ENCODE measurements around the gene AMMECR1.
"Not testable (repeated sequence)": the region's sequence is repeated elsewhere in the genome, so short reads cannot be mapped to it uniquely, and the experiment has no call there.

AMMECR1 gene

DNA sequence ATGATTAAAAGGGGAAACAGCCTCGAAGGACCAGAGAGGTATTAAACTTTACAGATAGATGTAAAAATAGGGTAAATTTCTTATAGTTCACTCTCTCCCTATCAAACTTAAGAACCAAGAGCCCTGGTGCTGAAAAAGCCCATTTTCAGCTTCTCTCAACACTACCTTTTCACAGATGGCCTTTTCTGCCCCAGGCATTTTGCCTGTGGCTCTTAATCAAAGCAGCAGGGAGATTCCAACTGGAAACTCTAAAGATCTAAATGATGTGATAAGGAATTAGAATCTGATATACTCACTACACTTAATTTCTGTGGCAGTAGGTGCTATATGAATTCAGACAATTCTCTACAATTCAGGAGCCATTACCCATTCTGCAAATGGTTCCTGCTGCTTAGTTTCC lies 60.0 kb downstream of the AMMECR1 start:
- no peak for DNase-seq (ENCODE audit: low spot score)

DNA sequence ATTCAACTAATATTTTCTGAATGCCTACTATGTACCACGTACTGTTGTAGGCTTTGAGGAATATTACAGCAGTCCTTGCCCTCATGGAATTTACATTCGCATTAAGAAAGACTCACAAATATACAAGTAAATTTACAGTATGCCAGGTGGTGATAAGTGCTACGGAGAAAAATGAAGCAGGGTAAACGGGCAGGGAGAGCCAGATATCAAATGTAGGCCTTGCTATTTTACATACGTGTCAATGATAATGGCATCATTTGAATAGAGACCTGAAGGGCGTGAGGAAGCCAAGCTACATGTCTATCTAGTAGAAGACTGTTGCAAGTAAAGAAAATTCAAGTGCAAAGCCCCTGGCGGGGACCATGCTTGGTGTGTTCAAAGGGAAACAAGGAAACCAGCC lies 65.2 kb downstream of the AMMECR1 start:
- no peak for DNase-seq (ENCODE audit: low spot score)

DNA sequence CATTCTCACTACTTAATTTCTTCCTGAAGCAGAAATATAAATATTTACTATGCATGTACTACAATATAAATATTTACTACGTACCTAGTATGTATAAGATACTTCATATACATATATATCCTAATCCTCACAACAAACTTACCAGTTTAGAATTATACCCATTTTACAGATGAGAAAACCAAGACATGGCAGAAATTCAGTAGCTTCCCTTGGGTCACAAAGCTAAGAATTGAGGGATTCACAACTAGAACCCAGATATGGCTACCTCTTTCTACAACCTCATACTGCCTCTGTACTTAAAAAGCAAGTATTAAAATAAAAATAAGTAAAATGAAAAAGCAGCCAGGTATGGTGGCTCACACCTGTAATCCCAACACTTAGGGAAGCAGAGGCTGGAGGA lies 65.9 kb downstream of the AMMECR1 start:
- no peak for DNase-seq (ENCODE audit: low spot score)

DNA sequence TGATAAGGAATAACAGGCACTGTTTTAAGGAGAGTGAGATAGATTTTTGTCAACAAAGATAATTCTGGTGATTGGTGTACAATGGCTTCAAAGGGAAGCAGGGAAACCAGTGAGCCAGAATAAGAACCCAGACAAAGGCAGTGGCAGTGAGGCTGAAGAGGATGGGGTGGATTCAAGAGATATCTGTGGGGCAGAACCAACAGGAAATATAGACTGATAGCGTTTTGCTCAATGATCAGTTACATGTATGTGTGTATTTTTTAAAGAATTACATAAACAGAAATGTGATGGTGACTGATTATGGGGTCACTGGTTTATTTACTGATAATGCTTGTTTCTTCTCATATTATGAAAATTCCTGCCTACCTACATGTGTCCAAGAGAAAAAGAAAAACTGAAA lies 66.4 kb downstream of the AMMECR1 start:
- no peak for DNase-seq (ENCODE audit: low spot score)

DNA sequence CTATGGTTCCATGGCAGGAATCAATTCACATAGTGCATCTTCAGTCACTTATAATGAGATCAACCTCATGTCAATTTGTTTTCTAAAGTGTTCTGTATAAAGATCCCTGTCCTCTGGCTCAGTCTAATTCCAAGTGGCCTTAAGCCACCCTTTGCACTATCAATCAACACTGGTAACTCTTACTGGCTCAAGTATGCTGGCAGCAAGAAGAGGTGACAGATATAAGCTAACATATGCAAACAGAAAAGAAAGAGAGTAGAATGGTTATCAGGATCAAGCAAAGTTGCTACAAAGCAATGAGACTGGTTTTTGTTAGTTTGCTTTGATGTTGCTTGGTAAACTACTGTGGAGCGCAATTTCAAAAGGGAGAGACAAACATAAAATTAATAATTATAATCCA lies 67.0 kb downstream of the AMMECR1 start:
- no peak for DNase-seq (ENCODE audit: low spot score)

DNA sequence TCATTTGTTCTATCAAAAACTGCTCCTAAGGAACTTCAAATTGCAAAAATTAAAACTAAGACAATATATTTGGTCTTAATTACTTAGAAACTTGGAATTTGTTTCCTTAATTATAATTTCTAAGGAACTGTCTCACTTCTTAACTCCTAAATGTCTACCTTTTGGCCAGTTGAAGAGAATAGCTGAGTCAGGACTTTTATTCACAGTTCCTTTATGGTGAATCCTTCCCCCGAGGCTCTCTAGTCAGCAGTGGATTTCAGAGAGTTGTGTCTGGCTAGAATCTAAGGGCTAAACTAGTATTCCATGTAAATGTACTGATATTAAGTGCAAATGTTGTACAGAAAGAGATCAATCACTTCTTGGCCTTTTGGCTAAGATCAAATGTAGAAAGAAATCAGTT lies 69.3 kb downstream of the AMMECR1 start:
- DNase-seq (ENCODE audit: low spot score): no peak

DNA sequence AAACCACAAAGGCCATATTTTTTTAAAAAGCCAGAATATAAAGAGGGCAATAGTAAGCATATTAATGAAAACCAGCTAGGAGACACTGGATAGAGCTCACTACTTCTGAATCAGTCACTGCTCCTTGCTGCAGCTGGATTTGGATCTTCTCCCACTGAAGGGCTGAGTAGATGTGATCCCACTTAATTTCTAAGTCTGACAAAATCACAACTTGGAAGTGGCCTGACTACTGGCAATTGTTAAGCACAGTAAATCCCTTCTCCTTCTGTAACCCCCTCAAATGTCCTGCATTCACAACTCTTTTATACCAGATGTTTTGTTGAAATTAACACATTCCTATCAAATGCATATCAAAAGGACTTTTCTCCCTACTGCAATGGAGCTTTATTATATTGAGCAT lies 72.9 kb downstream of the AMMECR1 start:
- DNase-seq (ENCODE audit: low spot score): no peak

DNA sequence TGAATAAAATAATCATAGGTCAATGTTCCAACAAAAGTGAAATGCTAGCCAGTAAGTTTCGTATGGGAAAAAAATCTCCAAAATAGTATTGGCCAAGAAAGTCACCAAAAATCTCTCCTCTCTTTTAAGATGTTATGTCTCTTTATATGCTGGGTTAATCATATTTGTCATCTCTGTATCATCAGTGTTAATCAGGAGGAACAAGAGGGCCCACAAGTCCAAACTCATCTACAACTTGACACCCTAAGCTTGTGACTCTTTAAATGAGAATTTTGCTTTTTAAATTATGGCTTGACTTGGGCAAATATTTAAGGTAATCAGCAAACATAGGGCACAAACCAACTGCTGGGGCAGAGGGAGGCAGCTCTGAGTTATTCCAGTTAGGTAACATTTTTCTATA lies 75.5 kb downstream of the AMMECR1 start:
- no peak for DNase-seq (ENCODE audit: low spot score)

DNA sequence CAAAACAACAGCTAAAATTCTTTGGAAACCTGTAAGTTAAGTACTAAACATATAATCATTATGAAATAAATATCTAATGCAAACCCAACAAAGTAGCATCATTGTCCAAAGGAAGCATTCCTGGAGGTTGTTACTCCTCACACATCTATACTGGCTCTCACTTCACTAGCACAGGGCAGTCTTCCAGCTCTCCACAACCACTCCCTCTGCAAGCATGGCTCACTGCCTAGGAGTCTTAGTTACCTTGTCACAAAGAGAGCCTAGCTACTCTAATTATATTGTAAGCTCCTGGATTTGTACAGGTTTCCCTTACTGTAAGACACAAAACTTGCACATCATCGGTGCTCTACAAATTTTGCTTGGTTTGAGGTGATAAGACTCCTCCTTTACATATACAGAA lies 76.1 kb downstream of the AMMECR1 start:
- DNase-seq (ENCODE audit: low spot score): no peak

DNA sequence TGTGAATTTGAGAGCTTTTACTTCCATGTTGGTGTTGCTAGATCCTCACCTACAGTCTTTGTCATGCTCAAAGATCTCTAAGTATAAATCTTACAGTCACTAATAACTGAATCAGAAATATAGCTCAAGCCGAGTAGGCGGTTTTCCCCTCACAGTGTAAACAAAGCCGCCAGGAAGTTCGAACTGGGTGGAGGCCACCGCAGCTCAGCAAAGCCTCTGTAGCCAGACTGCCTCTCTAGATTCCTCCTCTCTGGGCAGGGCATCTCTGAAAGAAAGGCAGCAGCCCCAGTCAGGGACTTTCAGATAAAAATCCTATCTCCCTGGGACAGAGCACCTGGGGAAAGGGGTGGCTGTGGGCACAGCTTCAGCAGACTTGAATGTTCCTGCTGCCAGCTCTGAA lies 79.6 kb downstream of the AMMECR1 start:
- not testable (repeated sequence) for DNase-seq (ENCODE audit: low spot score)

DNA sequence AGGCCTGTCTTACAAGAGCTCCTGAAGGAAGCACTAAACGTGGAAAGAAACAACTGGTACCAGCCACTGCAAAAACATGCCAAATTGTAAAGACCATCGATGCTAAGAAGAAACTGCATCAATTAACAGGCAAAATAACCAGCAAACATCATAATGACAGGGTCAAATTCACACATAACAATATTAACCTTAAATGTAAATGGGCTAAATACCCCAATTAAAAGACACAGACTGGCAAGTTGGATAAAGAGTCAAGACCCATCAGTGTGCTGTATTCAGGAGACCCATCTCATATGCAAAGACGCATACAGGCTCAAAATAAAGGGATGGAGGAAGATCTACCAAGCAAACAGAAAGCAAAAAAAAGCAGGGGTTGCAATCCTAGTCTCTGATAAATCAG lies 86.4 kb downstream of the AMMECR1 start:
- not testable (repeated sequence) for DNase-seq (ENCODE audit: low spot score)

DNA sequence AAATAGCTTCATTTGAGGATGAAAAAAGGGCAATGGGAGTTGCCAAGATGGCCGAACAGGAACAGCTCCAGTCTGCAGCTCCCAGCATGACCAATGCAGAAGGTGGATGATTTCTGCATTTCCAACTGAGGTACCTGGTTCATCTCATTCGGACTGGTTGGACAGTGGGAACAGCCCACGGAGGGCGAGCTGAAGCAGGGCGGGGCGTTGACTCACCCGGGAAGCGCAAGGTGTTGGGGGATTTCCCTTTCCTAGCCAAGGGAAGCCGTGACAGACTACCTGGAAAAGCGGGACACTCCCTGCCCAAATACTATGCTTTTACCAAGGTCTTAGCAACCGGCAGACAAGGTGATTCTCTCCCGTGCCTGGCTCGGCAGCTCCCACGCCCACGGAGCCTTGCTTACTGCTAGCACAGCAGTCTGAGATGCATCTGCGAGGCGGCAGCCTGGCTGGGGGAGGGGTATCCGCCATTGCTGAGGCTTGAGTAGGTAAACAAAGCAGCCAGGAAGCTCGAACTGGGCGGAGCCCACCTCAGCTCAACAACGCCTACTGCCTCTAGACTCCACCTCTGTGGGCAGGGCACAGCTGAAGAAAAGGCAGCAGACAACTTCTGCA lies 88.3 kb downstream of the AMMECR1 start:
- not testable (repeated sequence) for DNase-seq (ENCODE audit: low spot score)

DNA sequence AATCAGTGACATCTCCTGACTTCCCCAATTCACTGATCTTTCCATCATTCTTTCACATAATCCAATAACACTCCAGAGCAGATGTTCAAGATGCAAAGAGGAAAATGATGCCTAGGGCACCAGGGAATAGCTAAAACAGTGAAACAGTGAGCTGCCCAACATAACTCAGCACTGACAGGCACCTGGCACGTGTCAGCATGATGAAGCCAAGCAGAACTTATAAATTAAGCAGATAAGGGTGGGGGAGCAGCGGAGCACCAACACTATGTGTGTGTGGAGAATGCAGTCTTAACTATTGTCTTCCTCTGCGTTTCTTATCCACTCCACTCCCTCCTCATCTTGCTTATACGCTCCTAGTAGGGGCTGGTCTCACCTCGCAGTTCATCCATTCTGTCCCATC lies 89.4 kb downstream of the AMMECR1 start:
- DNase-seq (ENCODE audit: low spot score): no peak

DNA sequence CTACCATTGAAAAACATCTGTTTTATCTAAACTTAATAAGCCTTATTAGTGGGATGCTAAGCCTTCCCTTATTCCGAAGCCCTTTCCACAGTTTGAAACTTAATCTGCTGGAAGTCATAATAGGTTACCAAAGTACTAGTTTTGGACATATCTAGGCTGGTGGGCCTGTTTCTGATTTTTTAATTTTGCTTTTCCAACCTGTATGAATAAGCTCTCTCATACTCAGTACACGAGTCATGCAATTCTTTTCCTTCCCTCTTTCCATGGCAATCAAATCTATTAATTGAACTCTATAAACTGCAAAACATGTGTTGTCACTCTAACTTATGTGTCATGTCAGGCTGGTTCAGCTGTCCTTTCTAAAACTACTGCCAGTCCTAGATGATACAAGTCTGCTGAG lies 91.0 kb downstream of the AMMECR1 start:
- DNase-seq (ENCODE audit: low spot score): no peak

DNA sequence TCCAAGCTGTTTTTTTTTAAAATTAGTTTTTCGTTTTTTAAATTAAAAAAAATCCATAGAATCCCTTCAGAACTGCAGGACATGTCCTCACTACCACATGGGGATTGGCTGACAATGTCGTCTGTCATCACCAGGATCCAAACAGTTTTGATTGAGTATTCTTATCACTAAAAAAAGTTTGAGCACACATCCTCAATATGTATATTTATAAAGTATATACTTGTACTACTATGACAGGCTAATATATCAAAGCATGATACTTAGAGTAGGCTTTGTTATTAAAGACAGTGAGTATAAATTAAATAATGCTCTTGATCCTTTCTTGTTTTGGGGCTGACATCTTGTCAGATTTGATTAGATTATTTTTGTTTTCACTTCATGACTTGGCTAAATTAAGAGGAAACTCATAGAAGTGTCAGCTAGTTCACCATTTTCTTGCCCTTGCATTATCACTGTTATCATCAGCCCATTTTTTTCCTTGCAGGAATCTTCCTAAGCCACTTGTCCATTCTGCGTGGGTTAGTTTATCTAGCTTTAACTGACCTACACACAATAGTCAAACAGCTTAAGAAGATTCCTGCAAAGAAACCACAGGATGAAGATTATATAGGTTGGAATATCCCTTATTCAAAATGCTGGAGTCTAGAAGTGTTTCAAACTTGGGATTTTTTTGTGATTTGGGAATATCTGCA lies 92.8 kb downstream of the AMMECR1 start:
- DNase-seq (ENCODE audit: low spot score): no peak

DNA sequence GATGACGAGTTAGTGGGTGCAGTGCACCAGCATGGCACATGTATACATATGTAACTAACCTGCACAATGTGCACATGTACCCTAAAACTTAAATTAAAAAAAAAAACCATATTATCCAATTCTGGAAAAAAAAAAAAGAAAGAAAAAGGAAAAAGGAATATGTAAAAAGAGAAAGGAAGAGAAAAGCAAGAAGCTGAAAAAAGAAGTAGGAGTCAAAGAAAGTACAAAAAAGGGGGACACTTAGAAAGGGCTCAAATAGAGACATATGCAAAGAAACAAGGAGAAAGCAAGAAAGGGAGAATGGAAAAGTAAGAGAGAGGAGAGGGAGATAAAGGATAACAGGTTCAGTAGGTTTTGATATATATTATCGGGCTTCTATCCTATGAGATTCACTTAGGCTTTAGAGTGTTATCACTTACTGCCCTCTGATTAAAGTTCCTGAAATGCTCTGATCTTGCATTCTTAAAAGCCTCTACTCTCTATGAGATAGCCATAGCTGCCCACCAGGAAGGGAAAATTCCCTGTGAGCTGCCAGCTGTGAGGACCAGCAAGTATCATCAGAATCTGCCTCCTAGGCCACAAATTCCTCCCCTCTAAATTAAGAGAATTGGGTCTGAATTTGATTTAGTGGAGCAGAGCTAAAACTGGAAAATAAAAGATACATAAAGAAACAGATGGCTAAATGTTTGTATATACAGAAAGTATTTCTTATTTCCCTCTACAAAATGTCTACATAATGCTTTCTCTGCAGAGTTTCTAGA lies 95.2 kb downstream of the AMMECR1 start:
- no peak for DNase-seq (ENCODE audit: low spot score)

DNA sequence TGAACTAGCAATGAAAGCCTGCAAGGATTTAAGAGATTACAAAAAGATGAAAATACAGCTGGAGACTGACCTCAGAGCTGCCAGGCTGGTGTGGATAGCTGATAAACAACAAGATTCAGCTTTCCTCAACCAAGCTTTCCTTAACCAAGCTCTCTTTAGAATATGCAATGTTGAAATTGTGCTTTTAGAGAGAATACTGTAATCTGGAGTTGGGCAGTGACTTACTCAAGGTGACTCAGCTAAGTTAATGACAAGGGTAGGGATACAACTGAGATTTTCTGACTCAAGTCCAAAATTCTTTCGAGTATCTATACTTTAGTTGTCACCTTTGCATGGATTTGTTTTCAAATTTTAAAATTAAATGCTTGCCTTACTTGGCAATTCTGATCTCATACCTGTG lies 98.0 kb downstream of the AMMECR1 start:
- DNase-seq (ENCODE audit: low spot score): peak; percentile 76

DNA sequence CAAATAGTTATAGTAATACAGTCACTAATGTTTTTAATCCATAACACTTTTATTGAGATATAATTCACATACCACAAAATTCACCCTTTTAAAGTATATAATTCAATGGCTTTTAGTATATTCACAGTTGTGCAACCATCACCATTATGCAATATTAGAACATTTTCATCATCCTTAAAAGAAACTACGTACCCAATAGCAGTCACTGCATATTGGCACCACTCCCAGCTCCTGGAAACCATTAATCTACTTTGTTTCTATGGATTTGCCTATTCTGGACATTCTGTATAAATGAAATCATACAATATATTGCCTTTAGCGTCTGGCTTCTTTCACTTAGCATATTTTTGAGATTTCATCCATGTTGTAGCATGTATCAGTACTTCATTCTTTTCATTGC lies 99.3 kb downstream of the AMMECR1 start:
- no peak for DNase-seq (ENCODE audit: low spot score)

DNA sequence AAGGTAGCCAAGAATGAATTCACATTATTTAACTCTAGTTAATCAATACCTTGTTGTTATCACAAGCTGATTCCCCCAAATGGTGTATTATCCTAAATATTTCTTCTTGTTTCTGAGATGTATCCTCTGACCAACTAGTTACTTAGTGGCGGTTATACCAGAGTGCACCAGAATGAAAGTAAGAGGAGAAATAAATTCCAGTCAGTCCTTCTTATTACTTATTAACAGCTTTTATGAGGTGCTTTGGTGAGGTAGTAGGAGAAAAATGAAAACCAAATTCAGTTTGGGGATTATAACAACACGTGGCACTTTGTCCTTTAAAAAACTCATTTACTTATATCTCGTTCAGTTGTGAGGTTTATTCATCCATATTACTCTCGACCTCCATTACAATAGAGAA lies 101.9 kb downstream of the AMMECR1 start:
- DNase-seq (ENCODE audit: low spot score): no peak

DNA sequence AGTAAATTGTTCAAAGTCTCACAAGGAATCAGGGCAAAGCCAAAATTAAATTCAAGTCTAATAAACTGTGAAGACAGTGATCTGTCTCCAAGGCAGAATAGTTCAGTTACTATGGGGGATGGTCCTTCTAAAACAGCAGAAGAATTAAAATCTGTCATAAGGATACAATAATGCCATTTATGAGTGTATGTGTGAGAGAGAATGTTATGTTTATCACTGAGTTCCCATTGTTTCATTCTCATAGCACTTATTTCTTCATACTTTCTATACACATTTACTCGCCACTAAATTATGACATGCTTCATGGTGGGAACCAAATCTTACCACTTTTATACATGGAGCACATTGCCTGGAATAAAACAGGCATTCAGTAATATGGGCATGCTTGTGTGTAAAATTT lies 102.5 kb downstream of the AMMECR1 start:
- no peak for DNase-seq (ENCODE audit: low spot score)

DNA sequence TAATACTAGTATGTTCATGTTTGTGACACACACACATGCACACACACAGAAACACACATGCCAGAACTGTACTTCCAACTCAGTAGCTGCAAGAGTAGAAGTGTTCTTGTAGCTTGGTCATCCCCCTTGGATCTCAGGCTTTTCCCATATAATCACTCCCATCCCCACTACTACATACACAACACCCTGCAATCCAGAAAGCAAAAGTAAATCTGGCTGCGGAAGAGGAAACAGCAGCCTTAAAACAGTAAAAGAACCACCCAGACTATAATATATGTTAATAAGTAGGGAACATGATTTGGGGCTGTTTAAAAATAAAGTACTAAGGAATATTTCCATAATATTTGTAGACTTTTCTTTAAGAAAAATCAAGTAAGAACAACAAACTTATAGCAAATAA lies 103.2 kb downstream of the AMMECR1 start:
- DNase-seq (ENCODE audit: low spot score): no peak

DNA sequence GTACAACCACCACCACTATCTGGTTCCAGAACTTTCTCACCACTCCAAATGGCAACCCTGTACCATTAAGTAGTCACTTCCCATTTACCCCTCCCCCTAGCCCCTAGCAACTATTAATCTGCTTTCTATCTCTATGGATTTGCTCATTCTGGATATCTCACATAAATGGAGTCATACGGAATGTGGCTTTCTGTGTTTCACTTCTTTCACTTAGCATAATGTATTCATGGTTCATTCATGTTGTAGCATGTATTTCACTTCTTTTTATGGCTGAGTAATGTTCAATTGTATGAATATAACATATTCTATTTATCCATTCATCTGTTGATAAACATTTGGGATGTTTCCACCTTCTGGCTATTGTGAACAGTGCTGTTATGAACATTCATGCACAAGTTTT lies 104.7 kb downstream of the AMMECR1 start:
- DNase-seq (ENCODE audit: low spot score): no peak

DNA sequence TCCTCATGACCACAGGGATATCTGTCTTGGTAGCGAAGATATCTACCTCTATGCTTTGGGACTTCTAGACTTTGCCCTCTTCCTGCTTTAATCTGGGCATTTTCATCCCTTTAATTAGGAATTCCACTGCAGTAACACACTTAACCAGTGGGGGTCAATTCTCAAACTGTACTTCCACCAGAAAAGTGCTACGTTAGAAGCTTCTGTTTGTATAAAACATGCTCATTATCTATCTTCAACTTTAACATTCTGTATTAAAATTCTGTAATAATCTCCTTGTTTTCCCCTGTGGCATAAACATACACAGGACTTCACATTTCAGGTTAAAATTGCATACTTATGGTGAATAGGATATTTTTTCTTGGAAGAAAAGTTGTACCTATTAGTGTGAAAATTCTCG lies 105.6 kb downstream of the AMMECR1 start:
- DNase-seq (ENCODE audit: low spot score): peak; percentile 25

DNA sequence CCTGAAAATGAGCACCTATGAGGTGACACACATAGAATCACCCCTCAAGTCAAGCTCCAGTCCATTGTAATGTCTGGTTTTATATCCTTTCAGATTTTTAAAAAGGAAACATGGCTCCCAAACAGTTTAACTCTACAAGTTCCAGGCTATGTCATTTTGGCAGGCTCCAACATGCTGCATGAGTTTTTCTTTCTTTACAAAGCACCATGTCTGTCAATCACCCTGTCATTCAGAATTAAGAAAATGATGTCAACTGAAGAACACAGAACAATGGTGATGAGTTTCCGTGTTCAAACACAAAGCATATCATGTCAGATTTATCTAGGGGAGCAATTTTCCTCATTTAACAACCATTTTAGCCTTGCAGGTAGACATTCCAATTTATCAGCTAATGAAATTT lies 106.5 kb downstream of the AMMECR1 start:
- DNase-seq (ENCODE audit: low spot score): no peak

All from RKO (cell line).